K562 (cell line): Measurements from ENCODE around the gene EFNB3. TPM values are rescaled to one million over a fixed set of nuclear protein-coding genes. Genes with fewer than 3 reads are reported as not detected.

Experiments used
- ARID2 ChIP-seq: fragments of 450-650 bp; IDR thresholded peaks from 2 replicates; pipeline ENCODE4 v1.6.1; 2017; ENCODE audit warnings: antibody characterized with exemption, mild to moderate bottlenecking
- HDAC6 ChIP-seq: IDR thresholded peaks from 2 replicates; pipeline ENCODE4 v1.6.1; 2012; ENCODE audit warnings: low read depth, mild to moderate bottlenecking, control low read depth, inconsistent platforms, low read length, moderate library complexity
- JUND ChIP-seq, 2 experiments: IDR thresholded peaks; 2 replicates in 1 of 2; 3 replicates in 1 of 2; pipeline ENCODE4 v1.6.1; 2011; ENCODE audit warnings: borderline replicate concordance in 2 of 2, low read depth in 2 of 2, low read length in 2 of 2, improper control_type of control experiment in 1 of 2, missing biosample characterization in 1 of 2, missing genetic modification characterization in 1 of 2, missing genetic modification reagents in 1 of 2
- KDM1A ChIP-seq, 2 experiments: fragments of 450-650 bp; IDR thresholded peaks; 2 replicates each; pipeline ENCODE4 v1.6.1; 2016; ENCODE audit warnings: mild to moderate bottlenecking in 2 of 2
- POLR2H ChIP-seq: IDR thresholded peaks from 2 replicates; pipeline ENCODE4 v1.6.1; 2016; ENCODE audit warnings: missing genetic modification characterization, low read depth, mild to moderate bottlenecking, control low read depth, missing compliant biosample characterization, moderate library complexity
- SMARCC2 ChIP-seq: fragments of 450-650 bp; IDR thresholded peaks from 2 replicates; pipeline ENCODE4 v1.6.1; 2017; ENCODE audit warnings: antibody characterized with exemption, moderate library complexity, mild to moderate bottlenecking, low read depth
- SRF ChIP-seq, 2 experiments: fragments of 250-450, 450-650 bp in 1 of 2; sonication (Bioruptor Pico) in 1 of 2; sonication (generic) in 1 of 2; formaldehyde crosslinking; IDR thresholded peaks; 2 replicates each; pipeline versions ENCODE4 v1.5.0 to v1.5.1; 2020 to 2022; ENCODE audit warnings: mild to moderate bottlenecking in 1 of 2, missing genetic modification reagents in 1 of 2
- SRSF7 ChIP-seq: fragments of 200-400 bp; formaldehyde crosslinking; optimal IDR thresholded peaks from 2 replicates; pipeline ENCODE3; 2017; ENCODE audit warnings: mild to moderate bottlenecking, low read depth, low read length
- ZBTB8A ChIP-seq: fragments of 450-650 bp; IDR thresholded peaks from 2 replicates; pipeline ENCODE4 v1.6.1; 2018; ENCODE audit warnings: mild to moderate bottlenecking, moderate library complexity; ENCODE audit not compliant: partially characterized antibody
- polyA plus RNA-seq, 8 experiments: library from polyadenylated mRNA; depleted of rRNA in 4 of 8; stranded (reverse) in 5 of 8; unstranded in 3 of 8; fragments of >200 nt; fragmentation: Nextera tagmentation in 2 of 8; fragmentation: Illumina TruSeq in 1 of 8; extraction: Ambion mirVana in 2 of 8; extraction: Trizol in 1 of 8; gene quantifications; 2 replicates each; pipeline versions ENCODE4 v1.2.1 to v1.2.3, GENCODE V29; 2011 to 2014; ENCODE audit warnings: inconsistent platforms in 1 of 8, missing spikeins in 1 of 8
- total RNA-seq, 7 experiments: library from RNA; depleted of rRNA in 6 of 7; stranded (reverse); fragments of >200 nt in 6 of 7; fragmentation: Illumina TruSeq in 2 of 7; extraction: Trizol in 2 of 7; gene quantifications; 2 replicates each; pipeline versions ENCODE4 v1.2.1 to v1.2.3, GENCODE V29; 2011 to 2021; ENCODE audit warnings: low replicate concordance in 1 of 7
- TF ChIP-seq, protein P1 (sequence below), 2 experiments: fragments of 450-650 bp; formaldehyde crosslinking in 1 of 2; IDR thresholded peaks; 2 replicates each; pipeline versions ENCODE4 v1.4.0 to v1.6.1; 2014 to 2020; ENCODE audit warnings: mild to moderate bottlenecking in 2 of 2, borderline replicate concordance in 1 of 2, low read depth in 1 of 2
- TF ChIP-seq, protein P2 (sequence below): fragments of 150-350 bp; conservative IDR thresholded peaks from 2 replicates; pipeline ENCODE4 v1.6.1; 2014; ENCODE audit warnings: low read length
- TF ChIP-seq, protein P3 (sequence below): fragments of 250-450 bp; sonication (Bioruptor Pico); IDR thresholded peaks from 2 replicates; pipeline ENCODE4 v1.5.0; 2021
- TF ChIP-seq, protein P4 (sequence below): sonication (generic); formaldehyde crosslinking; IDR thresholded peaks from 2 replicates; pipeline ENCODE4 v1.8.1; 2023; ENCODE audit warnings: mild to moderate bottlenecking, missing genetic modification reagents

EFNB3 gene
- total and polyA plus RNA-seq, 9 of the 15 experiments (the other 6 are each of a cell fraction or from before 2014, with no cell fraction given), result not detected

DNA sequence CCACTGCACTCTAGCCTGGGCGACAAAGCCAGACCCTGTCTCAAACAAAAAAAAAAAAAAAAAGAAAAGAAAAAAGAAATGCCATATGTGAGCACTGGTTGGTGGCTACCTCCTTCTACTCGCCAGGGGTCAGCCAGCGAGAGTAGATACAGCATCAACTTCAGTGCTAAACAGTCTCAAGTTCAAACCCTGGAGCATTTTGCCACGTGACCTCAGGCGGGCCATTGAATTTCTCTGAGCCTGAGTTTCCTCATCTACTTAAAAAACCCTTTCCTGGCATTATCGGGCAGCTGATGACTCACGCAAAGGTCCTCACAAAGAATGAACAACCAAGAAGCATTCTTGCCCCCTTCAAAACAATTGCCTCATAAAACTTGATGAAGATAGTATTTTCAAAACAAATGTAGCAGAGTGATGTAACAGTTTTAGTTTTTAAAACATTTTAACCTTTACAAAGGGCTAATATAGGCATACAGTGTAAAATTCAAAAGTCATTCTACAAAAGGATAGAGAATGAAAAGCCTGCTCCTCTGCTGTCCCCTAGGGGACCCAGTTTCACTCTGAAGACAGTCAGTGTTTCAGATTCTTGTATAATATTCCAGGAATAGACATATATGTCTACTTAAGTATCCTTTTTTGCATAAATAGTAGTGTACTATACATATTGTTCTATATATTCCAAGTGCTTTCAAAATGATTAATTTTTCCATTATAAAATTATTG lies 40.9 kb downstream of the EFNB3 start (continued):
- TF ChIP-seq, protein P1, sequence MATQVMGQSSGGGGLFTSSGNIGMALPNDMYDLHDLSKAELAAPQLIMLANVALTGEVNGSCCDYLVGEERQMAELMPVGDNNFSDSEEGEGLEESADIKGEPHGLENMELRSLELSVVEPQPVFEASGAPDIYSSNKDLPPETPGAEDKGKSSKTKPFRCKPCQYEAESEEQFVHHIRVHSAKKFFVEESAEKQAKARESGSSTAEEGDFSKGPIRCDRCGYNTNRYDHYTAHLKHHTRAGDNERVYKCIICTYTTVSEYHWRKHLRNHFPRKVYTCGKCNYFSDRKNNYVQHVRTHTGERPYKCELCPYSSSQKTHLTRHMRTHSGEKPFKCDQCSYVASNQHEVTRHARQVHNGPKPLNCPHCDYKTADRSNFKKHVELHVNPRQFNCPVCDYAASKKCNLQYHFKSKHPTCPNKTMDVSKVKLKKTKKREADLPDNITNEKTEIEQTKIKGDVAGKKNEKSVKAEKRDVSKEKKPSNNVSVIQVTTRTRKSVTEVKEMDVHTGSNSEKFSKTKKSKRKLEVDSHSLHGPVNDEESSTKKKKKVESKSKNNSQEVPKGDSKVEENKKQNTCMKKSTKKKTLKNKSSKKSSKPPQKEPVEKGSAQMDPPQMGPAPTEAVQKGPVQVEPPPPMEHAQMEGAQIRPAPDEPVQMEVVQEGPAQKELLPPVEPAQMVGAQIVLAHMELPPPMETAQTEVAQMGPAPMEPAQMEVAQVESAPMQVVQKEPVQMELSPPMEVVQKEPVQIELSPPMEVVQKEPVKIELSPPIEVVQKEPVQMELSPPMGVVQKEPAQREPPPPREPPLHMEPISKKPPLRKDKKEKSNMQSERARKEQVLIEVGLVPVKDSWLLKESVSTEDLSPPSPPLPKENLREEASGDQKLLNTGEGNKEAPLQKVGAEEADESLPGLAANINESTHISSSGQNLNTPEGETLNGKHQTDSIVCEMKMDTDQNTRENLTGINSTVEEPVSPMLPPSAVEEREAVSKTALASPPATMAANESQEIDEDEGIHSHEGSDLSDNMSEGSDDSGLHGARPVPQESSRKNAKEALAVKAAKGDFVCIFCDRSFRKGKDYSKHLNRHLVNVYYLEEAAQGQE (IDR thresholded peaks at IDR 0.05; ENCODE audit: borderline replicate concordance), result peak; percentile 45; the same call in 1 of the 2 replicates
- TF ChIP-seq, protein P1 (CRISPR knock-in tag; IDR thresholded peaks at IDR 0.05; ENCODE audit: low read depth), result no peak
- TF ChIP-seq JUND (IDR thresholded peaks at IDR 0.05; ENCODE audit: borderline replicate concordance, low read depth, low read length) (peak; percentile 74; the same call in 1 of the 2 replicates), JUND (tag; IDR thresholded peaks at IDR 0.05; ENCODE audit: borderline replicate concordance, low read depth, low read length) (peak; percentile 78; the same call in 2 of the 3 replicates), SRSF7 (no peak), ARID2 (no peak), POLR2H (tag) (no peak), KDM1A (IDR thresholded peaks at IDR 0.05) (no peak), SMARCC2 (0 out of 2 replicates have a peak, but pooled peaks have one; percentile 30), ZBTB8A (no peak), HDAC6 (no peak), SRF (CRISPR knock-in tag; IDR thresholded peaks at IDR 0.05) (no peak)
- TF ChIP-seq, protein P2, sequence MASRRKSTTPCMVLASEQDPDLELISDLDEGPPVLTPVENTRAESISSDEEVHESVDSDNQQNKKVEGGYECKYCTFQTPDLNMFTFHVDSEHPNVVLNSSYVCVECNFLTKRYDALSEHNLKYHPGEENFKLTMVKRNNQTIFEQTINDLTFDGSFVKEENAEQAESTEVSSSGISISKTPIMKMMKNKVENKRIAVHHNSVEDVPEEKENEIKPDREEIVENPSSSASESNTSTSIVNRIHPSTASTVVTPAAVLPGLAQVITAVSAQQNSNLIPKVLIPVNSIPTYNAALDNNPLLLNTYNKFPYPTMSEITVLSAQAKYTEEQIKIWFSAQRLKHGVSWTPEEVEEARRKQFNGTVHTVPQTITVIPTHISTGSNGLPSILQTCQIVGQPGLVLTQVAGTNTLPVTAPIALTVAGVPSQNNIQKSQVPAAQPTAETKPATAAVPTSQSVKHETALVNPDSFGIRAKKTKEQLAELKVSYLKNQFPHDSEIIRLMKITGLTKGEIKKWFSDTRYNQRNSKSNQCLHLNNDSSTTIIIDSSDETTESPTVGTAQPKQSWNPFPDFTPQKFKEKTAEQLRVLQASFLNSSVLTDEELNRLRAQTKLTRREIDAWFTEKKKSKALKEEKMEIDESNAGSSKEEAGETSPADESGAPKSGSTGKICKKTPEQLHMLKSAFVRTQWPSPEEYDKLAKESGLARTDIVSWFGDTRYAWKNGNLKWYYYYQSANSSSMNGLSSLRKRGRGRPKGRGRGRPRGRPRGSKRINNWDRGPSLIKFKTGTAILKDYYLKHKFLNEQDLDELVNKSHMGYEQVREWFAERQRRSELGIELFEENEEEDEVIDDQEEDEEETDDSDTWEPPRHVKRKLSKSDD, result no peak
- TF ChIP-seq, protein P3, sequence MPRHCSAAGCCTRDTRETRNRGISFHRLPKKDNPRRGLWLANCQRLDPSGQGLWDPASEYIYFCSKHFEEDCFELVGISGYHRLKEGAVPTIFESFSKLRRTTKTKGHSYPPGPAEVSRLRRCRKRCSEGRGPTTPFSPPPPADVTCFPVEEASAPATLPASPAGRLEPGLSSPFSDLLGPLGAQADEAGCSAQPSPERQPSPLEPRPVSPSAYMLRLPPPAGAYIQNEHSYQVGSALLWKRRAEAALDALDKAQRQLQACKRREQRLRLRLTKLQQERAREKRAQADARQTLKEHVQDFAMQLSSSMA (CRISPR knock-in tag), result no peak
- TF ChIP-seq, protein P4, sequence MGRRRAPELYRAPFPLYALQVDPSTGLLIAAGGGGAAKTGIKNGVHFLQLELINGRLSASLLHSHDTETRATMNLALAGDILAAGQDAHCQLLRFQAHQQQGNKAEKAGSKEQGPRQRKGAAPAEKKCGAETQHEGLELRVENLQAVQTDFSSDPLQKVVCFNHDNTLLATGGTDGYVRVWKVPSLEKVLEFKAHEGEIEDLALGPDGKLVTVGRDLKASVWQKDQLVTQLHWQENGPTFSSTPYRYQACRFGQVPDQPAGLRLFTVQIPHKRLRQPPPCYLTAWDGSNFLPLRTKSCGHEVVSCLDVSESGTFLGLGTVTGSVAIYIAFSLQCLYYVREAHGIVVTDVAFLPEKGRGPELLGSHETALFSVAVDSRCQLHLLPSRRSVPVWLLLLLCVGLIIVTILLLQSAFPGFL (CRISPR knock-in tag), result no peak
